ENCODE data around the gene RAB10.

GRCh38 chr2:26025509-26025908 lies 8.4 kb upstream of the RAB10 start:
- TF ChIP-seq CTCF (conservative IDR thresholded peaks at IDR 0.05; ENCODE audit: low read depth, low read length) = no peak
- no peak for TF ChIP-seq POLR2A (IDR thresholded peaks at IDR 0.05; ENCODE audit: low read depth, low read length)
- TF ChIP-seq BHLHE40 (IDR thresholded peaks at IDR 0.05; ENCODE audit: low read depth, low read length) = no peak
- TF ChIP-seq RAD21 (IDR thresholded peaks at IDR 0.05; ENCODE audit: low read length) = no peak
- no peak for TF ChIP-seq MXI1 (IDR thresholded peaks at IDR 0.05; ENCODE audit: borderline replicate concordance, low read depth, low read length)
- no peak for TF ChIP-seq USF2 (IDR thresholded peaks at IDR 0.05; ENCODE audit: low read depth, low read length)
- TF ChIP-seq NFE2L2 (IDR thresholded peaks at IDR 0.05; ENCODE audit: low read depth, low read length) = no peak
- no peak for TF ChIP-seq CEBPB (IDR thresholded peaks at IDR 0.05; ENCODE audit: low read depth, low read length)
- TF ChIP-seq CHD1 (IDR thresholded peaks at IDR 0.05; ENCODE audit: low read depth, low read length) = no peak
- no peak for TF ChIP-seq MAFK (IDR thresholded peaks at IDR 0.05; ENCODE audit: low read depth, low read length)
- no peak for TF ChIP-seq MAZ (IDR thresholded peaks at IDR 0.05; ENCODE audit: borderline replicate concordance, low read depth, low read length)
